OCI-LY7 (cell line): ENCODE data around the gene TRIO. TPM values are rescaled to one million over a fixed set of nuclear protein-coding genes. Genes with fewer than 3 reads are reported as not detected.

ENCODE experiments used
- BruUV-seq: library from RNA; stranded (reverse); fragments of 400-500 nt; replicated peaks from 2 replicates; lab custom pipeline; 2021; lab: Mats Ljungman, UMichigan
- CTCF ChIA-PET: fragments of 300-600 bp; sonication (Branson Sonifier 250); formaldehyde crosslinking; loops from one replicate; lab custom pipeline; 2022; ENCODE audit warnings: antibody characterized with exemption; ENCODE audit not compliant: unreplicated experiment; lab: Charles Lee
- POLR2A ChIA-PET: fragments of 300-600 bp; sonication (Branson Sonifier 250); formaldehyde crosslinking; loops from one replicate; lab custom pipeline; 2022; ENCODE audit warnings: antibody characterized with exemption; lab: Charles Lee
- DNase-seq: peaks from one replicate; pipeline ENCODE4 v3.0.0-alpha.2; 2015; ENCODE audit warnings: low spot score
- H2AFZ ChIP-seq: fragments of 200-600 bp; sonication (generic), shearing (Covaris generic); 2 replicates; pipeline ENCODE4 v1.6.1; 2014; ENCODE audit warnings: mild to moderate bottlenecking, antibody characterized with exemption, low read length, moderate library complexity
- H3K27ac ChIP-seq: fragments of 200-600 bp; sonication (generic); 2 replicates; pipeline ENCODE4 v1.5.1; 2014; ENCODE audit warnings: mixed run types, low read depth, mild to moderate bottlenecking, moderate library complexity, low read length, inconsistent platforms; ENCODE audit not compliant: poor library complexity, severe bottlenecking
- H3K36me3 ChIP-seq: fragments of 200-600 bp; sonication (generic); 2 replicates; pipeline ENCODE4 v1.6.1; 2014; ENCODE audit warnings: mild to moderate bottlenecking, antibody characterized with exemption, low read length, moderate library complexity, mixed read lengths; ENCODE audit not compliant: insufficient read depth
- H3K4me1 ChIP-seq: fragments of 200-600 bp; sonication (generic); 2 replicates; pipeline ENCODE4 v1.5.1; 2014; ENCODE audit warnings: mild to moderate bottlenecking, low read length; ENCODE audit not compliant: insufficient read depth, poor library complexity, severe bottlenecking
- H3K4me2 ChIP-seq: fragments of 200-600 bp; sonication (generic); 2 replicates; pipeline ENCODE4 v1.6.1; 2014; ENCODE audit warnings: mild to moderate bottlenecking, low read length
- H3K4me3 ChIP-seq: fragments of 200-600 bp; sonication (generic); 2 replicates; pipeline ENCODE4 v1.5.1; 2014; ENCODE audit warnings: mild to moderate bottlenecking, low read depth, low read length; ENCODE audit not compliant: poor library complexity, severe bottlenecking
- H3K79me2 ChIP-seq: fragments of 200-600 bp; sonication (generic); 2 replicates; pipeline ENCODE4 v1.6.1; 2016; ENCODE audit warnings: low read depth, mild to moderate bottlenecking, low read length, moderate library complexity, mixed read lengths; ENCODE audit not compliant: insufficient read depth
- H3K9me2 ChIP-seq: fragments of 200-600 bp; sonication (generic); 2 replicates; pipeline ENCODE4 v1.6.1; 2016; ENCODE audit warnings: mild to moderate bottlenecking, low read length, mixed read lengths; ENCODE audit not compliant: insufficient read depth
- H3K9me3 ChIP-seq: fragments of 200-600 bp; sonication (generic); 2 replicates; pipeline ENCODE4 v1.6.1; 2014; ENCODE audit warnings: mild to moderate bottlenecking, mixed run types, low read length, mixed read lengths
- H4K20me1 ChIP-seq: fragments of 200-600 bp; sonication (generic); 2 replicates; pipeline ENCODE4 v1.6.1; 2014; ENCODE audit warnings: mild to moderate bottlenecking, antibody characterized with exemption, low read length, moderate library complexity, mixed read lengths; ENCODE audit not compliant: insufficient read depth
- EZH2phosphoT487 ChIP-seq: fragments of 200-600 bp; sonication (generic); IDR thresholded peaks from 2 replicates; pipeline ENCODE4 v1.6.1; 2018; ENCODE audit warnings: low read depth, borderline replicate concordance, mild to moderate bottlenecking, mixed run types, antibody characterized with exemption, low read length, moderate library complexity, mixed read lengths
- intact Hi-C: fragments of 100-400 bp; cut with micrococcal nuclease; formaldehyde crosslinking; loops from one replicate; pipeline ENCODE4 v1.10.0; 2022; ENCODE audit not compliant: unreplicated experiment
- total RNA-seq, 2 experiments: library from RNA; depleted of rRNA in 1 of 2; stranded (reverse); fragments of >200 nt in 1 of 2; shearing (Covaris generic) in 1 of 2; gene quantifications; 2 replicates each; pipeline ENCODE4 v1.2.3, GENCODE V29; 2014 to 2022
- TF ChIP-seq, protein P1 (sequence below): fragments of 200-600 bp; sonication (generic); conservative IDR thresholded peaks from 2 replicates; pipeline ENCODE4 v1.5.1; 2014; ENCODE audit warnings: mild to moderate bottlenecking, antibody characterized with exemption, low read length, moderate library complexity, mixed read lengths

The TRIO gene
- total RNA-seq, 2 experiments from 2014 or later: 35.8 to 55.1 TPM

- POLR2A ChIA-PET: interaction anchor here (0.8 to 1.5 kb wide), 5 partner anchors 9 to 29 kb away, joined by 3 to 5 read pairs (median 4); no protein-coding TSS in a partner anchor
- peak overlapping the region; percentile 97 for H3K27ac ChIP-seq
- H3K4me3 ChIP-seq: peak overlapping the region; percentile 34
- no peaks in the 10 kb centered on the region for H3K36me3 ChIP-seq
- H3K79me2 ChIP-seq: peaks cover 54% of the 10 kb centered on the region; the same call in 1 of the 2 replicates
- no peaks in the 10 kb centered on the region for H3K9me2 ChIP-seq
- TF ChIP-seq, protein P1, sequence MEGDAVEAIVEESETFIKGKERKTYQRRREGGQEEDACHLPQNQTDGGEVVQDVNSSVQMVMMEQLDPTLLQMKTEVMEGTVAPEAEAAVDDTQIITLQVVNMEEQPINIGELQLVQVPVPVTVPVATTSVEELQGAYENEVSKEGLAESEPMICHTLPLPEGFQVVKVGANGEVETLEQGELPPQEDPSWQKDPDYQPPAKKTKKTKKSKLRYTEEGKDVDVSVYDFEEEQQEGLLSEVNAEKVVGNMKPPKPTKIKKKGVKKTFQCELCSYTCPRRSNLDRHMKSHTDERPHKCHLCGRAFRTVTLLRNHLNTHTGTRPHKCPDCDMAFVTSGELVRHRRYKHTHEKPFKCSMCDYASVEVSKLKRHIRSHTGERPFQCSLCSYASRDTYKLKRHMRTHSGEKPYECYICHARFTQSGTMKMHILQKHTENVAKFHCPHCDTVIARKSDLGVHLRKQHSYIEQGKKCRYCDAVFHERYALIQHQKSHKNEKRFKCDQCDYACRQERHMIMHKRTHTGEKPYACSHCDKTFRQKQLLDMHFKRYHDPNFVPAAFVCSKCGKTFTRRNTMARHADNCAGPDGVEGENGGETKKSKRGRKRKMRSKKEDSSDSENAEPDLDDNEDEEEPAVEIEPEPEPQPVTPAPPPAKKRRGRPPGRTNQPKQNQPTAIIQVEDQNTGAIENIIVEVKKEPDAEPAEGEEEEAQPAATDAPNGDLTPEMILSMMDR: no peak
- TF ChIP-seq EZH2phosphoT487: no peak
- intact Hi-C loops: no loop called here
- peaks cover 80% of the 10 kb centered on the region for H3K4me1 ChIP-seq
- CTCF ChIA-PET: no interaction called here
- H2AFZ ChIP-seq: no peak overlapping the region; the same call in 1 of the 2 replicates
- peak overlapping the region; percentile 55 for H3K4me2 ChIP-seq
- DNase-seq: no peak
- no peaks in the 10 kb centered on the region for H3K9me3 ChIP-seq
- no peaks in the 10 kb centered on the region for H4K20me1 ChIP-seq
- no TSS peak for BruUV-seq
Observed at GRCh38 chr5:14209222-14209822, 66.2 kb downstream of the TRIO start.

DNA sequence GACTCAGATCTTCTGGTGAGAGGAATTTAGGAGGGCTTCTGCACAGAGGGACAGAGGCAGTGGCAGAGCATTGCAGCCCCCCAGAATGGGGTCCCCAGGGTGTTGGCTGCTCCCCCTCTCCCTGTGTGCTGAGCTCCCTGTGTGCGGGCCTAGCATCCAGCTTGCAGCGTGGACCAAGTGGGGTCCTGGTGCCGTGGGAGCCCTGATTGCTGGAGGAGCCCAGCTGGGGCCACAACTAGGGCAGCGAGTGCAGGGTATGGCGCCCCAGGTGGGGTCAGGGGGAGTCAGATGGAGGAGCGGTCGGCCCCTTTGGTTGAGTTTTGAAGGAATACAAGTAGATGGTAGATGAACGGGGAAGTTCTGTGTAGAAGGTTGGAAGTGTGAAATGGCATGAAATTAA, 66.7 kb downstream of the TRIO start:
- DNase-seq: no peak
- no peaks in the 10 kb centered on the region for H3K36me3 ChIP-seq
- no peaks in the 10 kb centered on the region for H4K20me1 ChIP-seq
- H2AFZ ChIP-seq: no peak overlapping the region
- no TSS peak for BruUV-seq
- no peak overlapping the region for H3K4me3 ChIP-seq
- H3K9me2 ChIP-seq: no peaks in the 10 kb centered on the region
- CTCF ChIA-PET: no interaction called here
- H3K79me2 ChIP-seq: peaks cover 55% of the 10 kb centered on the region; the same call in 1 of the 2 replicates
- H3K9me3 ChIP-seq: no peaks in the 10 kb centered on the region
- POLR2A ChIA-PET: interaction anchor here (1.4 to 2.6 kb wide), 4 partner anchors 8 to 55 kb away, joined by 4 to 11 read pairs (median 5); no protein-coding TSS in a partner anchor
- H3K4me1 ChIP-seq: peaks cover 80% of the 10 kb centered on the region
- TF ChIP-seq EZH2phosphoT487: no peak
- TF ChIP-seq, protein P1: no peak
- H3K27ac ChIP-seq: peak overlapping the region; percentile 97
- intact Hi-C loops: loop anchor here (5.0 kb wide), 2 partner anchors 38 to 62 kb away; no protein-coding TSS in a partner anchor
- H3K4me2 ChIP-seq: peak overlapping the region; percentile 55

DNA sequence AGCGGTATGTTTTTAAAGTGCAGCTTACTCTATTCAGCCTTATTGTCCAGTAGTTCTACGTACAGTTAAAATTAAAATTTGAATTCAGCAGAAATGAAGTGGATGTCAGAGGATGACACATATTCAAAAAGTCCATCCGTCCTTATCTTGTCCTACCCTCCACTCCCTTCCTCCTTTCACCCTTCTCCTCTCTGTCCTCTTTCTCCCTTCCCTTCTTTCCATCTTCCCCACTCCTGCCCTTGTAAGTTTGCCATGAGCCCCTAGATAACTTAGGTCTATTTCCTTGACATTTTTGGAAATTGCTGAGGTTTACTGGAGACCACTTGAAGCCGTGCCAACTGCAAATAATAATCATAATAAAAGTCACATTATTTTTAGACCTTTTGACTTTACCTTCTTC, 67.6 kb downstream of the TRIO start:
- no peaks in the 10 kb centered on the region for H3K36me3 ChIP-seq
- no peaks in the 10 kb centered on the region for H4K20me1 ChIP-seq
- CTCF ChIA-PET: no interaction called here
- no peaks in the 10 kb centered on the region for H3K9me3 ChIP-seq
- intact Hi-C loops: loop anchor here (5.0 kb wide), 2 partner anchors 38 to 62 kb away; no protein-coding TSS in a partner anchor
- DNase-seq: no peak
- no peaks in the 10 kb centered on the region for H3K9me2 ChIP-seq
- peaks cover 59% of the 10 kb centered on the region; the same call in 1 of the 2 replicates for H3K79me2 ChIP-seq
- no peak overlapping the region for H2AFZ ChIP-seq
- BruUV-seq: no TSS peak
- TF ChIP-seq, protein P1: no peak
- no peak for TF ChIP-seq EZH2phosphoT487
- peak overlapping the region; percentile 97 for H3K27ac ChIP-seq
- peak overlapping the region; percentile 55 for H3K4me2 ChIP-seq
- H3K4me3 ChIP-seq: no peak overlapping the region
- POLR2A ChIA-PET: interaction anchor here (0.6 to 2.6 kb wide), 8 partner anchors 10 to 81 kb away, joined by 3 to 11 read pairs (median 4); no protein-coding TSS in a partner anchor
- peaks cover 81% of the 10 kb centered on the region for H3K4me1 ChIP-seq
